ENCODE results near the gene STRN4. TPM values are rescaled to one million over a fixed set of nuclear protein-coding genes. Genes with fewer than 3 reads are reported as not detected.

Gene STRN4
- total and polyA plus RNA-seq, 2 donors (not counting 3 experiments of a cell fraction or from before 2014, with no cell fraction given): 116 to 144 TPM

- H4K20me1 ChIP-seq (replicated peaks; ENCODE audit: control insufficient read depth, extremely low read depth, insufficient read depth, low read length): no peaks in the 10 kb centered on the region
- H3K36me3 ChIP-seq (ENCODE audit: control insufficient read depth in 2 of 2, extremely low read depth in 1 of 2, insufficient read depth in 2 of 2, low read length in 2 of 2): peaks cover 8 to 23% of the 10 kb centered on the region in 2 experiments
- no TSS peak for BruUV-seq (replicated peaks)
- H3K9me3 ChIP-seq (replicated peaks; ENCODE audit: control insufficient read depth, insufficient read depth, low read length): no peaks in the 10 kb centered on the region
- TF ChIP-seq CTCF (IDR thresholded peaks at IDR 0.05; ENCODE audit: extremely low read depth in 1 of 2, insufficient read depth in 1 of 2, low read depth in 1 of 2, low read length in 2 of 2) (no peak), POLR2A (IDR thresholded peaks at IDR 0.05; ENCODE audit: low read depth, low read length) (no peak), MAX (IDR thresholded peaks at IDR 0.05; ENCODE audit: insufficient read depth, insufficient read length) (no peak), GATA2 (IDR thresholded peaks at IDR 0.05; ENCODE audit: insufficient read depth, insufficient read length, low read depth, low read length) (no peak), MYC (IDR thresholded peaks at IDR 0.05; ENCODE audit: low read depth, low read length) (no peak)
- no peak overlapping the region for H3K9ac ChIP-seq (replicated peaks; ENCODE audit: extremely low read depth, insufficient read depth, low read length)
- H3K79me2 ChIP-seq (ENCODE audit: control insufficient read depth, insufficient read depth, low read length): no peaks in the 10 kb centered on the region
- FAIRE-seq: no peak
- no peak overlapping the region for H3K27ac ChIP-seq (ENCODE audit: insufficient read depth, low read depth, low read length)
- H3K9me1 ChIP-seq (replicated peaks; ENCODE audit: control insufficient read depth, extremely low read depth, insufficient read depth, low read length): no peaks in the 10 kb centered on the region
- no peak overlapping the region for H2AFZ ChIP-seq (ENCODE audit: low read depth, low read length)
- dilution Hi-C loops (cut with MboI; ENCODE audit: extremely low pct_ligation_motif_present, low sequenced_read_pairs): no loop called here
- H3K4me3 ChIP-seq (replicated peaks in 1 of 3; ENCODE audit: insufficient read depth in 1 of 3, low read depth in 1 of 3, low read length in 3 of 3): no peak overlapping the region
- no peaks in the 10 kb centered on the region for H3K27me3 ChIP-seq (ENCODE audit: control insufficient read depth in 2 of 2, insufficient read depth in 2 of 2, low read length in 2 of 2)
- H3K4me2 ChIP-seq (ENCODE audit: insufficient read depth, low read length): no peak overlapping the region
- POLR2A ChIA-PET: no interaction called here
- no peaks in the 10 kb centered on the region for H3K4me1 ChIP-seq (ENCODE audit: control insufficient read depth, extremely low read depth, insufficient read depth, low read length)
- DNase-seq (ENCODE audit: low read depth, low spot score): no peak
- intact Hi-C loops (cut with micrococcal nuclease): no loop called here
- CTCF ChIA-PET: interaction anchor here (1.4 kb wide), 1 partner anchor 9 kb away, joined by 3 read pairs; no protein-coding TSS in a partner anchor
Measured at GRCh38 chr19:46775642-46776258, 29.5 kb upstream of the STRN4 start.

GRCh38 chr19:46773018-46773399 lies 26.8 kb upstream of the STRN4 start:
- no TSS peak for BruUV-seq (replicated peaks)
- Histone ChIP-seq H3K27me3 (ENCODE audit: control insufficient read depth in 2 of 2, insufficient read depth in 2 of 2, low read length in 2 of 2) (no peaks in the 10 kb centered on the region), H3K79me2 (ENCODE audit: control insufficient read depth, insufficient read depth, low read length) (no peaks in the 10 kb centered on the region), H3K36me3 (ENCODE audit: control insufficient read depth in 2 of 2, extremely low read depth in 1 of 2, insufficient read depth in 2 of 2, low read length in 2 of 2) (peaks cover 8 to 17% of the 10 kb centered on the region in 2 experiments), H3K4me3 (replicated peaks in 1 of 3; ENCODE audit: insufficient read depth in 1 of 3, low read depth in 1 of 3, low read length in 3 of 3) (no peak overlapping the region), H3K9me3 (replicated peaks; ENCODE audit: control insufficient read depth, insufficient read depth, low read length) (no peaks in the 10 kb centered on the region), H3K4me1 (ENCODE audit: control insufficient read depth, extremely low read depth, insufficient read depth, low read length) (no peaks in the 10 kb centered on the region), H3K9ac (replicated peaks; ENCODE audit: extremely low read depth, insufficient read depth, low read length) (no peak overlapping the region), H2AFZ (ENCODE audit: low read depth, low read length) (no peak overlapping the region), H3K4me2 (ENCODE audit: insufficient read depth, low read length) (no peak overlapping the region), H4K20me1 (replicated peaks; ENCODE audit: control insufficient read depth, extremely low read depth, insufficient read depth, low read length) (no peaks in the 10 kb centered on the region), H3K27ac (ENCODE audit: insufficient read depth, low read depth, low read length) (no peak overlapping the region), H3K9me1 (replicated peaks; ENCODE audit: control insufficient read depth, extremely low read depth, insufficient read depth, low read length) (no peaks in the 10 kb centered on the region)
- dilution Hi-C loops (cut with MboI; ENCODE audit: extremely low pct_ligation_motif_present, low sequenced_read_pairs): no loop called here
- ChIA-PET POLR2A (no interaction called here), CTCF (interaction anchor here (0.7 to 1.0 kb wide), 2 partner anchors 15 to 67 kb away, joined by 3 to 4 read pairs; no protein-coding TSS in a partner anchor)
- DNase-seq (ENCODE audit: low read depth, low spot score): no peak
- no peak for TF ChIP-seq MYC (IDR thresholded peaks at IDR 0.05; ENCODE audit: low read depth, low read length)
- no peak for TF ChIP-seq MAX (IDR thresholded peaks at IDR 0.05; ENCODE audit: insufficient read depth, insufficient read length)
- no peak for TF ChIP-seq POLR2A (IDR thresholded peaks at IDR 0.05; ENCODE audit: low read depth, low read length)
- no peak for TF ChIP-seq GATA2 (IDR thresholded peaks at IDR 0.05; ENCODE audit: insufficient read depth, insufficient read length, low read depth, low read length)
- TF ChIP-seq POLR2AphosphoS5 (IDR thresholded peaks at IDR 0.05; ENCODE audit: insufficient read depth, low read depth, low read length): no peak
- intact Hi-C loops (cut with micrococcal nuclease): no loop called here
- no peak for FAIRE-seq
